Natural killer cell (primary cell): ENCODE data around the gene ATP6V1D. TPM values are rescaled to one million over a fixed set of nuclear protein-coding genes. Genes with fewer than 3 reads are reported as not detected.

ENCODE experiments used
- ATAC-seq, 3 donors: fragments of 150-1000 bp in 2 of 3; fragments of 200-7000 bp in 1 of 3; cut with Tn5 transposase; 1 replicate in 1 of 3; 2 replicates in 2 of 3; pipeline ENCODE4 v1.10.0; 2021; ENCODE audit warnings: mild to moderate bottlenecking in 2 of 3, moderate library complexity in 2 of 3
- DNase-seq, 2 donors: peaks; one replicate each; pipeline versions ENCODE4 v3.0.0 to v3.0.0-alpha.2; 2013 to 2021; ENCODE audit warnings: mixed read lengths in 1 of 2
- H3K27ac ChIP-seq: one replicate; pipeline ENCODE4 v1.5.1; 2013; ENCODE audit warnings: mild to moderate bottlenecking, low read length
- H3K27me3 ChIP-seq: one replicate; pipeline ENCODE4 v1.6.1; 2013; ENCODE audit warnings: low read length; ENCODE audit not compliant: control insufficient read depth, insufficient read depth
- H3K36me3 ChIP-seq: one replicate; pipeline ENCODE4 v1.6.1; 2013; ENCODE audit warnings: low read length; ENCODE audit not compliant: control insufficient read depth, insufficient read depth
- H3K4me1 ChIP-seq: one replicate; pipeline ENCODE4 v1.6.1; 2013; ENCODE audit warnings: low read length; ENCODE audit not compliant: control insufficient read depth, insufficient read depth
- H3K4me3 ChIP-seq: one replicate; pipeline ENCODE4 v1.5.1; 2013; ENCODE audit warnings: low read length
- H3K9me3 ChIP-seq: one replicate; pipeline ENCODE4 v1.6.1; 2013; ENCODE audit warnings: low read length; ENCODE audit not compliant: control insufficient read depth, insufficient read depth
- H3K27ac Mint-ChIP-seq, 2 donors: one replicate each; pipeline ENCODE4 v1.8.0; 2022; ENCODE audit warnings: mild to moderate bottlenecking in 2 of 2, mixed read lengths in 2 of 2, moderate library complexity in 1 of 2
- H3K27me3 Mint-ChIP-seq, 2 donors: one replicate each; pipeline ENCODE4 v1.8.0; 2022; ENCODE audit warnings: low read depth in 2 of 2, mixed read lengths in 2 of 2
- H3K36me3 Mint-ChIP-seq: one replicate; pipeline ENCODE4 v1.8.0; 2022; ENCODE audit warnings: mixed read lengths
- H3K4me1 Mint-ChIP-seq, 2 donors: one replicate each; pipeline ENCODE4 v1.8.0; 2022; ENCODE audit warnings: mixed read lengths in 2 of 2
- H3K4me3 Mint-ChIP-seq: one replicate; pipeline ENCODE4 v1.8.0; 2022; ENCODE audit warnings: mild to moderate bottlenecking, moderate library complexity, mixed read lengths
- H3K9me3 Mint-ChIP-seq, 2 donors: one replicate each; pipeline ENCODE4 v1.8.0; 2022; ENCODE audit warnings: mixed read lengths in 2 of 2
- CTCF ChIP-seq: fragments of 200-600 bp; IDR thresholded peaks from one replicate; pipeline ENCODE4 v1.8.0; 2022; ENCODE audit warnings: antibody characterized with exemption
- WGBS: methylation state at CpG from one replicate; pipeline ENCODE4 v1.1.7; 2013; ENCODE audit warnings: missing lambda C conversion rate; ENCODE audit not compliant: insufficient coverage; 5-methylcytosine and 5-hydroxymethylcytosine counted together
- intact Hi-C: fragments of 100-400 bp; cut with micrococcal nuclease; formaldehyde crosslinking; loops from one replicate; pipeline ENCODE4 v1.14.2; 2022
- total RNA-seq, 4 donors: library from RNA; stranded (reverse); fragments of 120-200 nt in 1 of 4; gene quantifications; one replicate each; pipeline versions ENCODE4 v1.2.3 to v1.2.4, GENCODE V29; 2013 to 2022

ATP6V1D gene
- total RNA-seq, 3 donors from 2014 or later (not counting 1 experiment from before 2014, with no cell fraction given): 61.9 to 77.5 (median 70.0) TPM

- ATAC-seq (no peak), DNase-seq (no peak)
- Mint-ChIP-seq H3K36me3 (peaks cover 14% of the 10 kb centered on the region), H3K9me3 (no peaks in the 10 kb centered on the region), H3K4me3 (no peak overlapping the region), H3K4me1 (peaks cover 26 to 31% of the 10 kb centered on the region in 2 donors), H3K27ac (no peak overlapping the region), H3K27me3 (no peaks in the 10 kb centered on the region)
- no peak overlapping the region for H3K4me3 ChIP-seq
- no peaks in the 10 kb centered on the region for H3K27me3 ChIP-seq
- 77% methylated on average over 5 of the region's 5 CpGs for WGBS
- H3K4me1 ChIP-seq: no peaks in the 10 kb centered on the region
- TF ChIP-seq CTCF: no peak
- intact Hi-C loops: no loop called here
- no peaks in the 10 kb centered on the region for H3K9me3 ChIP-seq
- H3K36me3 ChIP-seq: peaks cover 75% of the 10 kb centered on the region
- no peak overlapping the region for H3K27ac ChIP-seq
These were observed 11.2 kb upstream of the ATP6V1D start for GRCh38 chr14:67370830-67371229.

- Histone ChIP-seq H3K4me3 (no peak overlapping the region), H3K9me3 (no peaks in the 10 kb centered on the region), H3K4me1 (peaks cover 4% of the 10 kb centered on the region), H3K27me3 (no peaks in the 10 kb centered on the region), H3K27ac (no peak overlapping the region), H3K36me3 (peaks cover 53% of the 10 kb centered on the region)
- no peak overlapping the region for H3K27ac Mint-ChIP-seq
- H3K36me3 Mint-ChIP-seq: peaks cover 10% of the 10 kb centered on the region
- H3K9me3 Mint-ChIP-seq: no peaks in the 10 kb centered on the region
- no peak overlapping the region for H3K4me3 Mint-ChIP-seq
- intact Hi-C loops: no loop called here
- H3K4me1 Mint-ChIP-seq: peaks cover 41 to 43% of the 10 kb centered on the region in 2 donors
- TF ChIP-seq CTCF: no peak
- no peaks in the 10 kb centered on the region for H3K27me3 Mint-ChIP-seq
- 100% methylated on average over 1 of the region's 4 CpGs for WGBS
- ATAC-seq (no peak), DNase-seq (no peak)
These were observed 5.9 kb upstream of the ATP6V1D start for GRCh38 chr14:67365476-67365875.

GRCh38 chr14:67360470-67361206, 1.0 kb upstream of the ATP6V1D start:
- no peaks in the 10 kb centered on the region for H3K36me3 Mint-ChIP-seq
- intact Hi-C loops: loop anchor here (1.0 kb wide), 1 partner anchor 119 kb away; the partner anchor contains the start of gene PALS1
- H3K4me3 ChIP-seq: peak overlapping the region; percentile 82
- H3K9me3 ChIP-seq: no peaks in the 10 kb centered on the region
- no peak for TF ChIP-seq CTCF
- no peaks in the 10 kb centered on the region for H3K9me3 Mint-ChIP-seq
- H3K4me1 Mint-ChIP-seq: peaks cover 60 to 61% of the 10 kb centered on the region in 2 donors
- no peaks in the 10 kb centered on the region for H3K27me3 ChIP-seq
- ATAC-seq (peak; percentile 22 to 39 (median 25)), DNase-seq (no peak)
- peak overlapping the region; percentile 99 for H3K4me3 Mint-ChIP-seq
- no peaks in the 10 kb centered on the region for H3K27me3 Mint-ChIP-seq
- H3K27ac ChIP-seq: peak overlapping the region; percentile 94
- H3K4me1 ChIP-seq: peaks cover 17% of the 10 kb centered on the region
- peak overlapping the region; percentile 99 for H3K27ac Mint-ChIP-seq
- peaks cover 14% of the 10 kb centered on the region for H3K36me3 ChIP-seq
- under 1% methylated on average over 31 of the region's 34 CpGs for WGBS
